OCI-LY7 (cell line): ENCODE measurements around the gene INPP5J. TPM values are rescaled to one million over a fixed set of nuclear protein-coding genes. Genes with fewer than 3 reads are reported as not detected.

Experiments used
- BruUV-seq: library from RNA; stranded (reverse); fragments of 400-500 nt; replicated peaks from 2 replicates; lab custom pipeline; 2021; lab: Mats Ljungman, UMichigan
- CTCF ChIA-PET: fragments of 300-600 bp; sonication (Branson Sonifier 250); formaldehyde crosslinking; loops from one replicate; lab custom pipeline; 2022; ENCODE audit warnings: antibody characterized with exemption; ENCODE audit not compliant: unreplicated experiment; lab: Charles Lee
- POLR2A ChIA-PET: fragments of 300-600 bp; sonication (Branson Sonifier 250); formaldehyde crosslinking; loops from one replicate; lab custom pipeline; 2022; ENCODE audit warnings: antibody characterized with exemption; lab: Charles Lee
- DNase-seq: peaks from one replicate; pipeline ENCODE4 v3.0.0-alpha.2; 2015; ENCODE audit warnings: low spot score
- H2AFZ ChIP-seq: fragments of 200-600 bp; sonication (generic), shearing (Covaris generic); 2 replicates; pipeline ENCODE4 v1.6.1; 2014; ENCODE audit warnings: mild to moderate bottlenecking, antibody characterized with exemption, low read length, moderate library complexity
- H3K27ac ChIP-seq: fragments of 200-600 bp; sonication (generic); 2 replicates; pipeline ENCODE4 v1.5.1; 2014; ENCODE audit warnings: mixed run types, low read depth, mild to moderate bottlenecking, moderate library complexity, low read length, inconsistent platforms; ENCODE audit not compliant: poor library complexity, severe bottlenecking
- H3K36me3 ChIP-seq: fragments of 200-600 bp; sonication (generic); 2 replicates; pipeline ENCODE4 v1.6.1; 2014; ENCODE audit warnings: mild to moderate bottlenecking, antibody characterized with exemption, low read length, moderate library complexity, mixed read lengths; ENCODE audit not compliant: insufficient read depth
- H3K4me1 ChIP-seq: fragments of 200-600 bp; sonication (generic); 2 replicates; pipeline ENCODE4 v1.5.1; 2014; ENCODE audit warnings: mild to moderate bottlenecking, low read length; ENCODE audit not compliant: insufficient read depth, poor library complexity, severe bottlenecking
- H3K4me2 ChIP-seq: fragments of 200-600 bp; sonication (generic); 2 replicates; pipeline ENCODE4 v1.6.1; 2014; ENCODE audit warnings: mild to moderate bottlenecking, low read length
- H3K4me3 ChIP-seq: fragments of 200-600 bp; sonication (generic); 2 replicates; pipeline ENCODE4 v1.5.1; 2014; ENCODE audit warnings: mild to moderate bottlenecking, low read depth, low read length; ENCODE audit not compliant: poor library complexity, severe bottlenecking
- H3K79me2 ChIP-seq: fragments of 200-600 bp; sonication (generic); 2 replicates; pipeline ENCODE4 v1.6.1; 2016; ENCODE audit warnings: low read depth, mild to moderate bottlenecking, low read length, moderate library complexity, mixed read lengths; ENCODE audit not compliant: insufficient read depth
- H3K9me2 ChIP-seq: fragments of 200-600 bp; sonication (generic); 2 replicates; pipeline ENCODE4 v1.6.1; 2016; ENCODE audit warnings: mild to moderate bottlenecking, low read length, mixed read lengths; ENCODE audit not compliant: insufficient read depth
- H3K9me3 ChIP-seq: fragments of 200-600 bp; sonication (generic); 2 replicates; pipeline ENCODE4 v1.6.1; 2014; ENCODE audit warnings: mild to moderate bottlenecking, mixed run types, low read length, mixed read lengths
- H4K20me1 ChIP-seq: fragments of 200-600 bp; sonication (generic); 2 replicates; pipeline ENCODE4 v1.6.1; 2014; ENCODE audit warnings: mild to moderate bottlenecking, antibody characterized with exemption, low read length, moderate library complexity, mixed read lengths; ENCODE audit not compliant: insufficient read depth
- EZH2phosphoT487 ChIP-seq: fragments of 200-600 bp; sonication (generic); IDR thresholded peaks from 2 replicates; pipeline ENCODE4 v1.6.1; 2018; ENCODE audit warnings: low read depth, borderline replicate concordance, mild to moderate bottlenecking, mixed run types, antibody characterized with exemption, low read length, moderate library complexity, mixed read lengths
- intact Hi-C: fragments of 100-400 bp; cut with micrococcal nuclease; formaldehyde crosslinking; loops from one replicate; pipeline ENCODE4 v1.10.0; 2022; ENCODE audit not compliant: unreplicated experiment
- total RNA-seq, 2 experiments: library from RNA; depleted of rRNA in 1 of 2; stranded (reverse); fragments of >200 nt in 1 of 2; shearing (Covaris generic) in 1 of 2; gene quantifications; 2 replicates each; pipeline ENCODE4 v1.2.3, GENCODE V29; 2014 to 2022
- TF ChIP-seq, protein P1 (sequence below): fragments of 200-600 bp; sonication (generic); conservative IDR thresholded peaks from 2 replicates; pipeline ENCODE4 v1.5.1; 2014; ENCODE audit warnings: mild to moderate bottlenecking, antibody characterized with exemption, low read length, moderate library complexity, mixed read lengths

Gene INPP5J
- total RNA-seq, 2 experiments from 2014 or later, result 7.5 TPM; not detected in 1

DNA sequence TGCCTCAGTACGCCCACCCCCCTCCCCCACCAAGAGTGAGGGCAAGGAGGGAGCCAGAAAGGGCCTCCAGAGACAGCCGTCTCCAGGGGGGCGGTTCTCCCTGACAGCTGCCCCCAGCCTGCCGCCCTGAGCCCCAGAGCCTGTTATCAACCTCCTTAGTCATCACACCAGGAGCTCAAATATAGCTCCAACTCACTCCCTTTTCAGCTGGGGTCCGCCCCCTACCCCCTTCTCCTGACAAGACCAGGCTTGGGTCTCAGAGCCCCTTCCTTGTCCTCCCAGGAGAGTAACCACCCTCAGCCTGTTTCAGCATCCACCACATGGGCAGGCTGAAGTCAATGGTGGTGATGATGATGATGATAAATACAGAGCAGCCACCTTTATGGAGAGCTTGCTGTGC lies 2.5 kb upstream of the INPP5J start:
- Histone ChIP-seq H3K27ac (no peak overlapping the region), H3K36me3 (no peaks in the 10 kb centered on the region), H3K9me3 (no peaks in the 10 kb centered on the region), H3K4me2 (no peak overlapping the region), H3K9me2 (no peaks in the 10 kb centered on the region), H2AFZ (no peak overlapping the region), H3K79me2 (no peaks in the 10 kb centered on the region), H4K20me1 (no peaks in the 10 kb centered on the region), H3K4me1 (no peaks in the 10 kb centered on the region), H3K4me3 (no peak overlapping the region)
- intact Hi-C loops, result no loop called here
- no peak for DNase-seq
- POLR2A ChIA-PET, result interaction anchor here (0.6 to 1.0 kb wide), 2 partner anchors 12 to 432 kb away, joined by 3 to 4 read pairs; no protein-coding TSS in a partner anchor
- CTCF ChIA-PET, result no interaction called here
- BruUV-seq, result no TSS peak
- no peak for TF ChIP-seq EZH2phosphoT487
- TF ChIP-seq, protein P1, sequence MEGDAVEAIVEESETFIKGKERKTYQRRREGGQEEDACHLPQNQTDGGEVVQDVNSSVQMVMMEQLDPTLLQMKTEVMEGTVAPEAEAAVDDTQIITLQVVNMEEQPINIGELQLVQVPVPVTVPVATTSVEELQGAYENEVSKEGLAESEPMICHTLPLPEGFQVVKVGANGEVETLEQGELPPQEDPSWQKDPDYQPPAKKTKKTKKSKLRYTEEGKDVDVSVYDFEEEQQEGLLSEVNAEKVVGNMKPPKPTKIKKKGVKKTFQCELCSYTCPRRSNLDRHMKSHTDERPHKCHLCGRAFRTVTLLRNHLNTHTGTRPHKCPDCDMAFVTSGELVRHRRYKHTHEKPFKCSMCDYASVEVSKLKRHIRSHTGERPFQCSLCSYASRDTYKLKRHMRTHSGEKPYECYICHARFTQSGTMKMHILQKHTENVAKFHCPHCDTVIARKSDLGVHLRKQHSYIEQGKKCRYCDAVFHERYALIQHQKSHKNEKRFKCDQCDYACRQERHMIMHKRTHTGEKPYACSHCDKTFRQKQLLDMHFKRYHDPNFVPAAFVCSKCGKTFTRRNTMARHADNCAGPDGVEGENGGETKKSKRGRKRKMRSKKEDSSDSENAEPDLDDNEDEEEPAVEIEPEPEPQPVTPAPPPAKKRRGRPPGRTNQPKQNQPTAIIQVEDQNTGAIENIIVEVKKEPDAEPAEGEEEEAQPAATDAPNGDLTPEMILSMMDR, result no peak

DNA sequence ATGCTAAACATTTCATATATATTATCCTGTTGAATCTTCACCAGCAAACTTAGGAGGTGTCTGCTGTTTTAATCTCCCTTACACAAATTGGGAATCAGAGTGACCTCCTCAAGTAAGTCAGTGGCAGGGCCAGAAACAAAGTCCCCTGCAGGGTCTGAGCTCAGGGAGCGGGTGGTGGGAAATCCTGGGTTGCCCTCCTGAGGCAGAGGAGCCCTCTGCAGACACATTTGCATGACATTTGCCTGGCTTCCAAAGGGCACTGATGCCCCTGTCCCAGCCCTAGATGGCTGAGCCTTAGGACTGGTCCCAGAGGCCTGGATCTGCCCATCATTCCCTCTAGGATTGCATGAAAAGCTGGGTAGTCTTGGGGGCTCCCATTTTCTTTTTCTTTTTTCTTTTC lies 2.1 kb upstream of the INPP5J start:
- H3K9me2 ChIP-seq, result no peaks in the 10 kb centered on the region
- intact Hi-C loops, result no loop called here
- H3K79me2 ChIP-seq, result no peaks in the 10 kb centered on the region
- no peak overlapping the region for H2AFZ ChIP-seq
- no peaks in the 10 kb centered on the region for H4K20me1 ChIP-seq
- H3K9me3 ChIP-seq, result no peaks in the 10 kb centered on the region
- no peak overlapping the region for H3K4me2 ChIP-seq
- CTCF ChIA-PET, result no interaction called here
- POLR2A ChIA-PET, result interaction anchor here (0.6 to 1.0 kb wide), 2 partner anchors 12 to 432 kb away, joined by 3 to 4 read pairs; no protein-coding TSS in a partner anchor
- H3K36me3 ChIP-seq, result no peaks in the 10 kb centered on the region
- TF ChIP-seq EZH2phosphoT487, result no peak
- TF ChIP-seq, protein P1, result no peak
- no peak overlapping the region for H3K4me3 ChIP-seq
- H3K27ac ChIP-seq, result no peak overlapping the region
- no peaks in the 10 kb centered on the region for H3K4me1 ChIP-seq
- no TSS peak for BruUV-seq
- DNase-seq, result no peak

DNA sequence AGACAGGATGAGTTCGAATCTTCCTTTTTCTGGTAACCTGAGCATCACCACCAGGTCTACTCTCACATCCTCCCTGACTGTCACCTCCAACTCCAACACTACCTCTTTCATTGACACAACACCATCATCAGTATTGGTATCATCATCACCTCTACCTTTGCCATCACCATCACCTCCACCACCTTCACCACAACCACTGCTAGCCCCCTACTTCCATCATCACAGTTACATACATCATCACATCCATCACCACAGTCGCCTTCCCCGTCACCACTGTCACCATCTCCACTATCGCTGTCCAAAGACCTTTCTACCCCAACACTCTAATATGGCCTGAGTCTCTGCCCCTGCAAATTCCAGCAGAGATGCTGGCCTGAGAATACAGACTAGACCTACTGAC lies 1.4 kb upstream of the INPP5J start:
- H3K36me3 ChIP-seq, result no peaks in the 10 kb centered on the region
- ChIA-PET CTCF (no interaction called here), POLR2A (no interaction called here)
- H4K20me1 ChIP-seq, result no peaks in the 10 kb centered on the region
- H3K9me2 ChIP-seq, result no peaks in the 10 kb centered on the region
- no peak overlapping the region for H3K4me3 ChIP-seq
- no peaks in the 10 kb centered on the region for H3K4me1 ChIP-seq
- H3K4me2 ChIP-seq, result no peak overlapping the region
- TF ChIP-seq, protein P1, result no peak
- TF ChIP-seq EZH2phosphoT487, result no peak
- no peak overlapping the region for H3K27ac ChIP-seq
- intact Hi-C loops, result no loop called here
- H3K79me2 ChIP-seq, result no peaks in the 10 kb centered on the region
- H3K9me3 ChIP-seq, result no peaks in the 10 kb centered on the region
- H2AFZ ChIP-seq, result no peak overlapping the region
- no TSS peak for BruUV-seq
- no peak for DNase-seq
